Activated naive CD4-positive, alpha-beta T cell (primary cell): Measurements from ENCODE around the gene LMF1.

Experiments used
- DNase-seq, 4 experiments: peaks; one replicate each; lab custom pipeline; 2025; lab: John Stamatoyannopoulos, UW

LMF1 gene

DNA sequence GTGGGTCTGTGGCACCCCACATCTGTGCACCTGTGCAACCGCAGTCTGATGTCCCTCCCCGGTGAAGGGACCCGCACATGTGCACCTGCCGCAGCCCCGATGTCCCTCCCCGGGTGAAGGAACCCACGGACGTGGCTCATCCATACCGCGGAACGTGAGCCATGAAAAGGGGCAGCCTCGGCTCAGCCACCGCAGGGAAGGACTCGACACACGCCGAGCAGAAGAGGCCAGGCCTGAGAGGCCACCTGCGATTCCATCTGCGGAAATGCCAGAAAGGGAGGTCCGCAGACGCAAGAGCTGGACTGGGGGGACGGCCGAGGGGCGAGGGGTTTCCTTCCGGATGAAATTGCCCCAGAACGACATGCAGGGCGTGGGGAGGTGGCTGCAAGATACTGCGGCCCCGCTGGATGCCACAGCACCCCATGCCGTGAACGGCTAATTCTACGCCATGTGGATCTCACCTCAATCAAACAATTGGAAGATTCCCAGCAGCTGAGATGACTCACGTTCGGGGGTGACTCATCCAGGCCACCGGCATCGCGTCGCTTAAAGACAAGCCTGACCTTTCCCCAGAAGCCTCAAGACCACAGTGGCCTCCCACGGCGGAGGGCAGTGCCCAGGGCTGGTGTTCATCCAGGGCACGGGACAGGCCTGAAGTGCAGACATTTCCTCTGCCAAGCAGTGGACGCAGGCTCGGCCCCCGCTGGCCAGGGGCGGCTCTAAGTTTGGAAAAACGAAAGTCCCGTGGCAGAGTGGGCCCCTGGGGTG is 31.8 kb upstream of the LMF1 start:
- DNase-seq, result peak in 3 of 4 experiments; percentile 25 to 42 (median 35)

DNA sequence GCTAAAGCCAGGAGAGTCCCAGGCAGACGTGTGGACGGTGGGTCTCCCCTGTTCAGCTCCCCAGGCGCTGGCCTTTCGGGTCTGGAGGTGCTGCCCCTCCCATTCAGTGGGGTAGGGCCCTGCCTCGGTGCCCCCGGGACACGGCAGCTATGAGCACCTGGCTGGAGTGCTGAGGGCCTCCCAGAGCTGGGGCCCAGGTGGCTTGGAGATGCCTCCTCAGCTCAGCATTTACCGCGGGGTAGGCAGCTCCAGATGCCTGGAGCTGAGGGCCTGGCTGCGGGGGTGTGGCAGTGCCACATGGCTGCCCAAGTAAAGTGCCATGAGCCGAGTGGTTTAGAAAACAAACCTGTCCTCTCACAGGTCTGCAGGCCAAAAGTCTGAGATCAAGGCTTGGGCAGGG is 30.3 kb upstream of the LMF1 start:
- no peak for DNase-seq

DNA sequence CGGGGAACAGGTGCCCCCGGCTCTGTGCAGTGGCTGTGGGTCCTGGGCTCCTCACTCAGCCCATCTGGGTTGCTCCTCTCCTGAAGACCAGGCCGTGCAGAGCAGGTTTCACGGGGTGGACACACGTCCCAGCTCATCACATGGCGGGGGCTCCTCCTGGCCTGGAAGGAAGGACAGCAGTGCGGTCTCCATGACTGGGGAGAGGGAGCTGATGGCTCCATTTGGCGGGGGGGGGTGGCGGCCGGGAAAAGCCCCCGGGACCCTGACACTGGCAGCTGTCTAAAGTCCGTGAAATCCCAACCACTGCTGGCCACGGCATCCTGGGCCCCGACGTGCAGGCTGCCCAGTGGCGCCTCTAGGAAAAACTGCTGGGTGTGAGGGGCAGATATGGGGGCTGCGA is 29.8 kb upstream of the LMF1 start:
- DNase-seq, result no peak

DNA sequence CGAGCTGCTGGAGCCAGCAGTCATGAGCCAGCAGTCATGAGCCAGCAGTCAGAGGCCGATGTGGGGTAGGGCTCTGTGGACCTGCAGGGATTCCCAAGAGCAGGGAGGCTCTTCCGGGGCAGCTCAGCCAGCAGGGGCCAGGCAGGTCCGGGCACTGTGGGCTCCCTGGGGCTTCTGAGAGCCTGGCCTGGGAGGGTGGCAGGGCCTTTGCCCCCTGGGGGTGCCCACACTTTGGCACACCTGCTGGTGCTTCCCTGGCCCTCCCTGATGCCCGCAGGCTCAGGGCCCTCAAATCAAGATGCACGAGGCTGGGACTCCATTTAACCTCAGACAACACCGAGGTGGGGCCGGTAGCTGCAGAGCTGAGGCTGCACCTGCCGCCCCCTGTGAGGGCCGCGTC is 28.9 kb upstream of the LMF1 start:
- no peak for DNase-seq

DNA sequence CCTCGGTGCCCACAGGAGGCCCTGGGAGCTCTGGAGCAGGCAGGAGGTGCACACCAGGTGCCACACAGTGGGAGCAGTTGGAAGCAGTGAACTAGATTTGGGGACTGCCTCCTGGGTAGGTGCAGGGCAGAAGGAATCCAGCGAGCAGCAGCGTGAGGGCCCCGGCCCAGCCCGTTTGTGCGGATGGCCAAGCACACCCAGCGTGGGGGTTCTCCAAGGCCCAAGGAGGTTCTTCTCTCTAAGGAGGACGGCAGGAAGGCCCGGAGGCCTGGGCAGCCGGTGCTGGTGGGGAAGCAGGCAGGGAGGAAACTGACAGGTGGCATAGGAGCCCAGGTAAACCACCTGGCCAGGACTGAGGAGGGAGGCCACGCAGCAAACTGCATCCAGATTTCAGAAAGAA is 27.8 kb upstream of the LMF1 start:
- DNase-seq, result no peak

DNA sequence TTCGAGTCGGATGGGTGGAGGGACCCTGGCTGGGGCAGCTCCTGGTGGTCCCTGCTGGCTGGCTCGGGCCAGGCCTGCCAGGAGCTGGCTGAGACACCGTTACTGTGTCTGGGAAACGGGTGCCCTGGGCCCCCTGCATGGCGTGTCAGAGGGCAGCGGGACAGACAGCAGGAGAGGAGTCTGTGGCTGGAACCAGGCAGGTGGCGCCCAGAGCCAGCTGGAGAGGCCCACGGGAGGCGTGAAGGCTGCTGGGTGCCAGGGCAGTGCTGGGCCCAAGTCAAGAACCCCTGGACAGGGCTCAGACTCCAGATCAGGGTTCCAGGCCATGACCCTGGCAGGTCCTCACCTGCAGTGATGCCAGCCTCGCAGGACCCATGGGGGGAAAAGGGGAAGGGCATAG is 27.4 kb upstream of the LMF1 start:
- no peak for DNase-seq

DNA sequence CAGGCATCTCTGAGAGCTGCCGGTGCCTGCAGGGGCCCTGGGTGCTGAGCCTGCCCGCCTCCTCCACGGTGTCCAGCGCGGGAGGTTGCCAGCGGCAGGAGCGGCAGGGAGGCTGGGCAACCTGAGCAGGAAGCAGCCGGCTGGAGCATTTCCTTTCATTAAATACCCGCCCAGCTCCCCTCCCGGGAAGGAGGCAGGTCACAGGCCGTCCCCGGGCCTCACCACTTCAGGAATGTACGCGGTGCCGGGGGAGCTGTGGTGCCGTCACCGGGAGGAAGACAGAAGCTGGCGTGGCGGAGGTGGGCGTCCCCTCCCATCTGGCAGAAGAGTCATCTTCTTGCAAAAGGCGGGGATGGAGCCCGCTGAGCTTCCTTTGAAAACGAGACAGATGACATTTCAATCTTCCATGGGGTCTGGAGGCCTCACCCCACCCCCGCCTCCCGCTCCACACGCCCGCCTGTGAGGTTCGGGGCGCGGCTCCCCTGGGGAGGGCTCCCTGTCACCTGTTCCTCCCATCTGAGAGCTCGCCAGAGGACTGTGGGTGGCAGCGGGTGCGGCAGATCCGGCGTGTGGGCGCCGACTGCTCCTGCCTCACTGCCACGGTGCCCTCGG is 26.8 kb upstream of the LMF1 start:
- peak in 3 of 4 experiments; percentile 16 to 63 (median 41) for DNase-seq

DNA sequence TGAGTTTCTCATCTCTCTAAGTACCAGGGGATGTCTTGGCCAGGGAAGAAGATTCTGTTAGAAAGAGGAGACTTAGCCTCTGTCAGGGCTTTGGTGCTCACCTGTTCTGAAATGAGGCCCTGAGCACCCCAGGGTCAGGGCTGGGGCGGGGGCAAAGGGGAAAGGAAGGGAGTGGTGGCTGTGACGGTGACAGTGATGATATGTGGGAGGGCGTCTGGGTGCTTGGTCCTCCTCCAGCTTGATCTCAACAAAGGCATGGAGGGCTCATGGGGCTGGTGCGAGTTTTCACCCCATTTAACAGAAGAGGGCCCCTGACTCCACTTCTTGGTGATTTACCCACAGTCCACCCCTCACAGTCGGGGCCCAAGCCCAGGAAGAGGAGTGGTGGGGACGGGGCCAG is 25.9 kb upstream of the LMF1 start:
- peak in 1 of 4 experiments; percentile 11 for DNase-seq

DNA sequence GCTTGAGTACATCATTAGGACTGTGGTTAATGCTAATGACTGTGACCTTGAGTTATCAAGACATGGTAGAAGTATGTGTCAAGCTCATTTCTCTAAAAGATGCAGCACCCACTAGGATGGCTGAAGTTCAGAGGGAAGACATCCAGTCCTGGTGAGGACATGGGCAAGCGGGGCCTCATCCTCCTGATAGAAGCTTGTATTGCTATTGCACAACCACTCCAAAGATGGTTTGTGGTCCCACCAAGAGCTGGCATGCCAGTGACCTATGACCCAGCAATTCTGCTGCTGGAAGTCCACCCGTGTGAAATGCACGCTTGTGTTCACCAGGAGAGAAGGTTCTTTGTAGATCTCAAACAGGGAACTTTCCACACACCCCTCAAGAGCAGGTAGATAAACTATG is 25.0 kb upstream of the LMF1 start:
- DNase-seq, result no peak

DNA sequence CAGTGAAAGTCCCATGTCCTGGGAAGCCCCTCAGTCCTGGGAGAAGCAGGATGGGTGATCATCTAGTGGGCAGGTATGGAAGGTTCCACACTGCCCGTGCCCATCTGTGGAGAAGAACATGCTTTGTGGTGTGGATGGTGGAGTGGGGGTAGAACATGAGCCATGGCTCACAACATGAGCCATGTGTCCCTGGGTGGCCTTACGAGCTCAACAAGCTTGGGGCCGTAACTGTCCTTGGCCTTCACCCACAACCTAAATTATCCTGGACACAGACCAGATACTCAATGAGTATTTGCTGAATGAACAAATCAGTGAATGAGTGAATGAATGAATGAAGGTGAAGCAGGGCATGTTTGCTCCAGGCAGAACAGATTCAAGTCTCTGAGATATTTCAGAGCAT is 24.3 kb upstream of the LMF1 start:
- no peak for DNase-seq

DNA sequence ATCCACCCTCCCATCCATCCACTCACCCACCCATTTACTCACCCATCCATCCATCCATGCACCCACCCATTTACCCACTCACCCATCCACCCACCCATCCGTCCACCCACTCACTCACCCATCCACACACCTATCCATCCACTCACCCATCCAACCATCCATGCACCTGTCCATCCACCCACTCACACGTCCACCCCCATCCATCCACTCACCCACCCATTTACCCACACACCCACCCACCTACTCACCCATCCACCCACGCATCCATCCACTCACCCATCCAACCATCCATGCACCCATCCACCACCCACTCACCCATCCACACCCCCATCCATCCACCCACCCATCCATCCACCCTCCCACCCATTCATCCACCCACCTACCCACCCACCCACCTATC is 22.9 kb upstream of the LMF1 start:
- no peak for DNase-seq

DNA sequence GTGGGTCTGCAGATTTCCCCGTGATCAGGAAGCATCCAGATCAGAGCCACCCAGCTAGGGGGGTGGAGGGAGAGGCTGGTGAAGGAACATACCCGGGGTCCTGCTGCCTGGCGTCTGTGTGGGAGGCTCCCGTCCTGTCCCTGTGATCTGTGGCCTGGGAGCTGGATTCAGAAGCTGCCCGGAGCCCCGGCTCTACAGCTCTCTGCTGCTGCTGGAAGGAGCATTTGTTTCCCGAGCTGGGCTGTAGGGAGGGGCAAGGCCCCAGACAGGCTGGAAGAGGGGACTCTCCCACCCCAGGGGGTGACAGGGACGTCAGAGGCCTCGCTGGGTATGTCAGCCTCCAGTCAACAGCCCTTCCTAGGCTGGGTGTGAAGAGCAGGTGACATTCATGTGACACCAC is 21.0 kb upstream of the LMF1 start:
- no peak for DNase-seq

DNA sequence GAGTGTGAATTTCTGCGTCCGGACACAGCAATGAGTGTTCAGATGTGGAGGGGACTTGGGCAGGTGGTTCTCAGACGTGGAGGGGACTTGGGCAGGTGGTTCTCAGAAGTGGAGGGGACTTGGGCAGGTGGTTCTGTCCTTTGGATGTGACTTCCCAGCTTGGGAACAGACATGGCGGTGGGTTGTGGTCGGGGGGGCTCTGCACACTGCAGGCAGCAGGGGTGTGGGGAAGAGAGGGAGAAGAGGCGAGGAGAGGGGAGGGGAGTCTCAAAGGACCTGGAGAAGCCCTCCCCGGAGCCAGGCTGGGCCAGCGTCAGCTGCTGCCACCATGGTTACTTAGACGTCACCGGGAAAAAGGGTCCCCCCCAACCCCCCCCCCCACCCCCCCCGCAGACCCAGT is 20.6 kb upstream of the LMF1 start:
- DNase-seq, result no peak

DNA sequence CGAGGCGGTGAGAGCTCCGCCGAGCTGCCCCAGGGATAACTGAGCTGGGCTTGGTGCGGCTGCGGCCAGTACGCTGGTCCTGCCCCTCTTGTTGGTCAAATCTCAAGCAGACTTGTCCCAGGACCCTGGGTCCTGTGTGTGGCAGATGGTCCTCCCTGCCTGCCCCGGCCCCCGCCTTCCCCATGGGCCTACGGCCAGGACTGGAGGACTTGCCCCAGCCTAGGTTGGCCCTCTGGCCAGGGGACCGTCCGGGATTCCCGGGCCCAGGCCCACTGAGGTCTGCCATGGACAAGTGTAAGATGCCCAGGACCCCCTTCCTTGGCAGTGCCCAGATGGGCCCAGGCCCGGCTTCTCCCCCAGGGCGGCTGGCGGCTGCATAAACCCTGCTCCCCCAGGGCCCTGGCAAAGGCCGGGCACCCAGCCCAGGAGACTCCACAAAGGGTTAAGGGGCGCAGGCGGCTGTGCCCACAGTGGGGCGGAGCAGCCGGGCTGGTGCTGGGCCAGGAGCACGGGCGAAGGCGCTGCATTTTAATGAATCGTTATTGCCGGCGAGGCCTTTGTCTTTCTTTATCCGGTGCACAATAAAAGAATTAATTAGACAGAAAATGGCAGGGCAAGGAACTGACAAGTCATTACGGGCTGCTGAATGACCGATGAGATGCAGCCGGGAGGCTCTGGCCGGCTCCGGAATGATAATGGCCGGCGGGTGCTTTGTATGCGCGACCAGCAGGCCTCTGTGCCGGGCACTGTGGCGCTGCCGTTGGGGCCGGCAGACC is 19.9 kb upstream of the LMF1 start:
- no peak for DNase-seq

DNA sequence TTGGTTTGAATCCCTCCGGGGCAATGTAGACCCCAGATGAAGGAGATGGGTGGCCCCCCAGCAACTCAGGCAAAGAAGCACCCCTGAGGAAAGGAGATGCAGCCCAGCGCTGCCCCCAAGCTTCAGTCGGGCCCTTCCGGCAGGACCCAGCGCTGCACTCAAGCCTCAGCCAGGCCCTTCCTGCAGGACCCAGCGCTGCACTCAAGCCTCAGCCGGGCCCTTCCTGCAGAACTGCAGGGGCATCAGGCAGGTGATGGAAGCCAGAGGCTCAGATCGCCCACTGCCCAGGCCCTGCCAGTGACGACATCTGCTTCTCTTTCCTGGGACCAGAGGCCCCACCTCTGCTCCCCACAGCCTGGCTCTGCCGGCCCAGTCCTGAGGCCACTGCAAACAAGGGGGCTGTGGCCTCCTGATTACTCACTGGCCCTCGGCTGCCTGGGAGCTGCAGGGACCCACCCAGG is 18.6 kb upstream of the LMF1 start:
- DNase-seq, result no peak

DNA sequence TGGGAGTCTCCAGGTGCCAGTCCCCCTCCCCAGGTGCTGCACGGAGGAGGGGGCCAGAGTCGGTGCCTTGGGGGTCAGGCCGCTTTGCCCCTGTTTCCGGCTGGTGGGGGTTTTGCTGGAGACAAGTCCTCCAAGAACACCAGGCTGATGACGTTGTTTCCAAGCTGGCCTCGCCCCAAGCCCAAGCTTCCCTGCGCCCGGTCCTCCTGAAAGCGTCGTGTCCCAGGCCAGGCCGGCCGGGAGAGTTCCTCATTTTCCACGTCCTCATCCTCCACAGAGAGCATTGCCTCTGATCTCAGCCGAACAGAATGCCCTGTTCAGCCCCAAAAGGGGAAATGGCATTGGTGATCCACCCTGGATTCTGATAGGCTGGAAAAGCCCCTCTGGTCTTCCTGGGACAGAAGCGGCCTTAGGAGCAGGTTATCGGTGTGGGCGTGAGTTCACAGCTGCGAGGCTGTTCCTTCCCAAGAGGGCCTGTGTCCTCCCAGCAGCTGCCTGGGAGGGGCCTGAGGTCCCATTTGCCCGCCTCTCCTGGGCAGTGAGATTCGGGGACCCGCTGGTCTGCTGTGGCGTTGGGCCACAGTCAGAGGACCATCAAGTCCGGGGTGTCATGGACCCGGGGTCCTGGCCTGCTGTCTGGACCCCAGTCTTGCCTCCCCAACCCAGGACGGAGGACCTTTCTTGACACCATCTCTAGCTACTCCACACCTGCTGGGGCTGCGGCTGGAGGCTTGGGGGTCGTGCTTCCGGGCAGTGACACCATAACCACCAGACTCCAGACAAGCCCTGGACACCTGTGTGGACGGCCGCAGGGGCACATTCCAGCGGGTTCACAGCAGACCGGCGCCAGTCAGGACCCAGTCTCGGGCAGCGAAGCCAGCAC is 17.9 kb upstream of the LMF1 start:
- no peak for DNase-seq

DNA sequence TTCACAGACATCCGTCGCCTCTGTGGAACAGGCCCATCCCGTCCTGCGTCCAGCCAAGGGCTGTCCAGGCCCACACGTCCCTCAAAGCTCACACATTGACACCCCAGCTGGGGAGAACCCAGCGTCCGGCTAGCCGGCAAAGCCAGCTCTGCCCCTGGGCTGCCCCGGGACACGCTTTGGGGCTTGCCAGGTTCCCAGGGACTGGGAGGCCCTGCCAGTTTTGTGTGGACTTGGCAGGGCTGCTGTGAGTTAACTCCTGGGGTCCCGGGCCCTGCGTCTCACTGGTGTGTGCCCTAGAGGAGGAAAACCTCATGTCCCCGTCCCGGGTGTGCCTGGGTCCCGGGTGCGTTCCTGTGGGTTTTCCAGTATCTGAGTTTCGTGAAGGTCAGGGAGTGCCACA is 17.1 kb upstream of the LMF1 start:
- DNase-seq, result no peak

DNA sequence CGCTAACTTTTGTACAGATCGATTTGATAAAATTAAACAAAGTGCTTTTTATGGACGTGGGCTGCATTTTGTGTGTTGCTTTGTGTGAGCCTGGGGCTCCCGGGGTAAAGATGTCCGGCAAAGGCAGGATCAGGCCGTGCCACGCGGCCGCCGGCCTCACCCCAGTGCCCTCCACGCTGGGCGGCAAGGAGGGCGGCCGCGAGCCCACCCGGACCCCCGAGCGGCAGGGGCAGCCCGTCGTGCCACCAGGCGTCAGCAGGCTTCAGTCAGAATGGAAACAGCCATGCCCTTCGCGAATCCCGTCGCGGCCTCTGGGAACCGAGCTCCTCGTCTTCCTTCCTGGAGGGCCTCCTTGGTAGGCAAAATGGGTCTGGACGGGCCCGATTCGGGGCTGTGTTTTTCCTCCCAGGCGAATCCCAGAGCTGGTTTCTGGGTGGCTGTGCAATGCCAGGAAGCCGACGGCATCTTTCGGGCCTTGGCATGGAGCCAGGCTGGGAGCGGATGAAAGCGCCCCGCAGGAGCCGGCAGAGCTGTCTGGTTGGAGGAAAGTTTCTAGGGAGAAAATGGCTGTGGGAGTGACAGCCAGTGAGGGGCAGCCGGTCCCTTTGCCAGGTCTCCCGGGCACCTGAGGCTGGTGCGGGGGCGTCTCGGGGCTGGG is 16.3 kb upstream of the LMF1 start:
- no peak for DNase-seq

DNA sequence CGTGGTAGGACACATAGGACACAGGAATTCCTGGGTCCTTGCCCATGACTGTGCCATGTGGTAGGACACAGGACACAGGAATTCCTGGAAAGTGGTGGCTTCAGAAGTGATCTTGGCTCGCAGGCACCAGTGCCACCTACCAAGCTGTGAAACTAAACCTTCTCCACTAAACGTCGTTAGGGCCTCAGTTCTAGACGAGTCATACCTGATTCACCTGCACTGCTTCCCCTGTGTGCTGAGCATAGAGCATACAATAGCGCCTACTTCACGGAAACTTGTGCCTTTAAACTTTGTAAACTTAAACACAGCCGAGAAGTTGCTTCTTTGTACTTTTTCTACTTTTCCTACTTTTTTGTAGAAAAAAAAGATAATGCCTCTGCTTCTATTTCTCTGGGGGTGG is 15.6 kb upstream of the LMF1 start:
- DNase-seq, result no peak

DNA sequence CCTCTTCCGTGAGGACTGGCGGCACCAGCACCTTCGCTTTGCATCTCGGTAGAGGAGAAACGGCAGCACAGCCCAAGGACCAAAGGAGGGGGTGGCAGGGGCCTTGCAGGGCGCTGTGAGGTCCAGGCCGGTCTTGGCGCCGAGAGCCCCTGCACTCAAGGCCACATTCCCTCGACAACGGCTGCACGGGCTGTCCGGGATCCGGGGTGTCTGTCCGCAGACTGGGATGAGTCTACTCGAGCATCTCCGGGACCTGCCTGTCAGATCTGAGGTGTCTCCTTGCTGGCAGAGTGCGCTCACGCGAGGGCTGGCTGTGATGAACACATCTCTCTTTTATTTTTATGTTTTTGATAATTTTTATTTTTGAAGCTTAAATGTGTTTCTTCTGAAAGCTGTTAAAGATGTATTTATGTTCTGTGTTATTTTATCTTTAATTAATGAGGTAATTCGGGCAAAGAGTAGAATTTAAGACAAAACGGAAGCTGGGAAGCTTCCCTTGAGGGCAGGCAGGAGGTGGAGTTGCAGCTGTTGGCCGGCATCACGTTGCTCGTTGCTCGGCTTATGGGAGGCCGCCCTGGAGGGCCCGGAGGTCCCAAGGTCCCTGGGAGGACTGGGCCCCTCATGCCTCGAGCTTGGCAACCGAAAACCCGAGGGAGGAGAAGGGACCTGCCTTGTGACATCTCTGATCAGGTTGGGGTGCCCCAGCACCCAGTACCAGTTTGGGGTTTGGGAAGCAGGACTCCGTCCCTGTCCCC is 15.0 kb upstream of the LMF1 start:
- no peak for DNase-seq
